ENCODE data around the gene KLHDC8A. TPM values are rescaled to one million over a fixed set of nuclear protein-coding genes. Genes with fewer than 3 reads are reported as not detected.
"Not testable (repeated sequence)": the region's sequence is repeated elsewhere in the genome, so short reads cannot be mapped to it uniquely, and the experiment has no call there.

Gene KLHDC8A, protein sequence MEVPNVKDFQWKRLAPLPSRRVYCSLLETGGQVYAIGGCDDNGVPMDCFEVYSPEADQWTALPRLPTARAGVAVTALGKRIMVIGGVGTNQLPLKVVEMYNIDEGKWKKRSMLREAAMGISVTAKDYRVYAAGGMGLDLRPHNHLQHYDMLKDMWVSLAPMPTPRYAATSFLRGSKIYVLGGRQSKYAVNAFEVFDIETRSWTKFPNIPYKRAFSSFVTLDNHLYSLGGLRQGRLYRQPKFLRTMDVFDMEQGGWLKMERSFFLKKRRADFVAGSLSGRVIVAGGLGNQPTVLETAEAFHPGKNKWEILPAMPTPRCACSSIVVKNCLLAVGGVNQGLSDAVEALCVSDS
- total RNA-seq (2014; rRNA removed; shearing (Covaris generic); ENCODE audit: low replicate concordance), result not detected in 2 replicates

DNA sequence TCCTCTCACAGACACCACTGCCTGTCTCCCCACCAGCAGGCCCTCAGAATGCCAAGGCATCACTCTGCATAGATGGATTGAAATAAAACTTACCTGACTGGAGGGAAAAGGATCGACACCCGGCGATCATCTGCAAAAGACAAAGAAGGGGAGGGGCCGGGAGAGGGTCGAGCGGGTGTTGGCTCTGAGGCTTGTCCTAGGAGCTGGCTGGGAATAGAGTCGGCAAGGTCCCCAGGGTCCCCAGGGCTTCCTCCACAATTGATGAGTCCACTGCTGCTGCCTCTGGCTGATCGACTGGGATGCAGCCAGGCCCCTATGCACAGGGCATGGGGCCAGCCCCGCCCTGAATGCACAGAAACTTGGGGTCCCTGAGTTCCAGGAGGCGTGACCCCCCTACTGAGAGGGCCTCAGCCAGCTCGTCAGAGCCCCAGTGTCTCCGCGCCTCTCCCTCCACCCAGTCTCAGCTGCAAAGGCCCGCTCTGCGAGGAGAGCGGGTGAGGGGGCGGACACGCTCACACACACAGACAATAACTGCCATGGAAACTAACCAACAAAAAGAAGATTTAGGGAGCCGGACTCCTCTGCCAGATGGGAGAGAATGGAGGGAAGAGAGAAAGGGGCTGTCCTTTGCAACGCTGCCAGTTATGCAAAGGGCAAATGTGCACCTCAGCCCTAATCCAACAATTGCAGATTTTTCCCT, at the start of gene KLHDC8A:
TSS of gene KLHDC8A (minus strand) at position 483 of the 700 bp plus-strand sequence. CDS start 13,318 bp downstream, outside the sequence.
- in situ Hi-C loops (cut with HindIII; ENCODE audit: low pct_unique_long_range_greater_than_20kb, low sequenced_read_pairs), result no loop called here
- DNase-seq (ENCODE audit: low read depth), result no peak

DNA sequence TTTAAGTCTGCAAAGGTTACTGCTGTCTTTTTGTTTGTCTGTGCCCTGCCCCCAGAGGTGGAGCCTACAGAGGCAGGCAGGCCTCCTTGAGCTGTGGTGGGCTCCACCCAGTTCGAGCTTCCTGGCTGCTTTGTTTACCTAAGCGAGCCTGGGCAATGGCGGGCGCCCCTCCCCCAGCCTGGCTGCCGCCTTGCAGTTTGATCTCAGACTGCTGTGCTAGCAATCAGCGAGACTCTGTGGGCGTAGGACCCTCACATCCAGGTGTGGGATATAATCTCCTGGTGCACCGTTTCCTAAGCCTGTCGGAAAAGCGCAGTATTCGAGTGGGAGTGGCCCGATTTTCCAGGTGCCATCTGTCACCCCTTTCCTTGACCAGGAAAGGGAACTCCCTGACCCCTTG, 49.5 kb upstream of the KLHDC8A start:
- DNase-seq (ENCODE audit: low read depth); in situ Hi-C loops (cut with HindIII; ENCODE audit: low pct_unique_long_range_greater_than_20kb, low sequenced_read_pairs): not testable (repeated sequence)

DNA sequence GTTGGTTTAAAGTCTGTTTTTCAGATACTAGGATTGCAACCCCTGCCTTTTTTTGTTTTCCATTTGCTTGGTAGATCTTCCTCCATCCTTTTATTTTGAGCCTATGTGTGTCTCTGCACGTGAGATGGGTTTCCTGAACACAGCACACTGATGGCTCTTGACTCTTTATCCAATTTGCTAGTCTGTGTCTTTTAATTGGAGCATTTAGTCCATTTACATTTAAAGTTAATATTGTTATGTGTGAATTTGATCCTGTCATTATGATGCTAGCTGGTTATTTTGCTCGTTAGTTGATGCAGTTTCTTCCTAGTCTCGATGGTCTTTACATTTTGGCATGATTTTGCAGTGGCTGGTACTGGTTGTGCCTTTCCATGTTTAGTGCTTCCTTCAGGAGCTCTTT, 47.8 kb upstream of the KLHDC8A start:
- in situ Hi-C loops (cut with HindIII; ENCODE audit: low pct_unique_long_range_greater_than_20kb, low sequenced_read_pairs); DNase-seq (ENCODE audit: low read depth): not testable (repeated sequence)

DNA sequence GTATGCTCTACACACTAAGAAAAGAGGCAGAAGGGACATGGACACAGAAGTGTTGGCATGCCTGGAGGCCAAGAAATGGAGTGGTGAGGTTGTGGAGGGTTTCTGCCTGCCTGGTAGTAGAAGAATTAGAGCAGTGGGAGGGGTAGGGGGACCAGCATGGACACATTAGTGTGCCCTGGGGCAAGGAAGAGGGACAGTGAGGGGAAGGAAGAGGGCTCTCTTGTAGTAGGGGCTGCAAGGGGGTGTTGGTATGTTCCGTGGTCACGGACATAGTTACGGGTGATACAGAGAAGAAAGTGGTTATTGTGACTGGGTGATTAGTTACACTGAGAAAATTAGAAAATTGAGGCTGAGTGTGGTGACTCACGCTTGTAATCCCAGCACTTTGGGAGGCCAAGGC, 41.9 kb upstream of the KLHDC8A start:
- in situ Hi-C loops (cut with HindIII; ENCODE audit: low pct_unique_long_range_greater_than_20kb, low sequenced_read_pairs), result no loop called here
- DNase-seq (ENCODE audit: low read depth), result no peak

DNA sequence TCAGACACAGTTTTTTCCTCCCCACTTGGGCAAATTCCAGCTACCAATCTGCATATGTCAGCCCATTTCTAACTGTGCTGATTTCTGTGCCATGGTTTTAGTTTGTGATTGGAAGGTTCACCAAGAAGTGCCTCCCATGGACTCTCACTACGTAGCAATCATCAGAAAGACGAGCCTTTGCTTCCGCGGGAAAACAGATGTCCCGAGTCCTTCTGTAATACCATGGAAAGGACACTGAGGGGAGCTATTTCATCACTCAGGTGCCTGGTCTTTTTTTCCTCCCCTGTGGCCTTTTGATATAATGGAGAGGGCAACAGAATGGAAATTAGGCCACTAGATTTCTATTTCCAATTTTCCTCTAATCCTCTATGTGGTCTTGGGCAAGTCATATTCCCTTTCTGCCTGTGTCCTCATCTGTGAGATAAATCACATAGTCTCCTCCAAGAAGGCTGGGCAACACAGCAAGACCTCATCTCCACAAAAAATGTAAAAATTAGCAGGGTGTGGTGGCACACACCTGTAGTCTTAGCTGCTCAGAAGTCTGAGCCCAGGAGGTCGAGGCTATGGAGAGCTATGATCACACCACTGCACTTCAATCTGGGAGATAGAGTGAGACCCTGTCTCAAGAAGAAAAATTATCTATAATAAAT, 40.4 kb upstream of the KLHDC8A start:
- peak; percentile 31 for DNase-seq (ENCODE audit: low read depth)
- in situ Hi-C loops (cut with HindIII; ENCODE audit: low pct_unique_long_range_greater_than_20kb, low sequenced_read_pairs), result no loop called here

DNA sequence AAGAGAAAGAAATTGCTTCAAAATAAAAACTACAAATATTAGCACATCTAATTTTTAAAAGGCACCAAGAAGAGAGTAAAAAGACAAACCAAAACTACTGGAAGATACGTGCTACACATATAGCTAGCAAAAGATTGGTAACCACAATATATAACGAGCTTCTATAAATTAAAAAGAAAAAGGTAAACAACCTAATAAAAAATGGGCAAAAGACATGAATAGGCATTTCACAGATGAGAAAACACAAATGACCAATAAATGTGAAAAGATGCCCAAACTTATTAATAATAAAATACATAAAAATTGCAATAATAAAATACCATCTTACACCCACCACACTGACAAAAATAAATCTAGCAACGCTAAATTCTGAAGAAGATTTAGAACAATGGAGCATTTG, 38.9 kb upstream of the KLHDC8A start:
- in situ Hi-C loops (cut with HindIII; ENCODE audit: low pct_unique_long_range_greater_than_20kb, low sequenced_read_pairs), result no loop called here

DNA sequence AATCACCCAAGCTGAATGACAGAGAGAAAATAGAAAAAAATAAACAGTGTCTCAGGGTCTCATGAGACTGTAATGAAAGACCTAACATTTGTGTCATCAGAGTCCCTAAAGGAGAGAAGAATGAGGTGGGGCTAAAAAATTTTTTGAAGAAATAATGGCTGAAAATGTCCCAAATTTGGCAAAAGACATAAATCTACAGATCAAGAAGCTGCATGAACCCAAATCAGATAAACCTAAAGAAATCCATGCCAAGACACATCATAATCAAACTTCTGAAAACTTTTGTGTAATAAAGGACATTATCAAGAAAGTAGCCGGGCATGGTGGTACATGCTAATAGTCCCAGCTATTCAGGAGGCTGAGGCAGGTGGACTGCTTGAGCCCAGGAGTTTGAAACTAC, 35.9 kb upstream of the KLHDC8A start:
- DNase-seq (ENCODE audit: low read depth), result no peak
- in situ Hi-C loops (cut with HindIII; ENCODE audit: low pct_unique_long_range_greater_than_20kb, low sequenced_read_pairs), result no loop called here

More for the DNA sequence above, 38.9 kb upstream of the KLHDC8A start:
- DNase-seq (ENCODE audit: low read depth), result no peak

DNA sequence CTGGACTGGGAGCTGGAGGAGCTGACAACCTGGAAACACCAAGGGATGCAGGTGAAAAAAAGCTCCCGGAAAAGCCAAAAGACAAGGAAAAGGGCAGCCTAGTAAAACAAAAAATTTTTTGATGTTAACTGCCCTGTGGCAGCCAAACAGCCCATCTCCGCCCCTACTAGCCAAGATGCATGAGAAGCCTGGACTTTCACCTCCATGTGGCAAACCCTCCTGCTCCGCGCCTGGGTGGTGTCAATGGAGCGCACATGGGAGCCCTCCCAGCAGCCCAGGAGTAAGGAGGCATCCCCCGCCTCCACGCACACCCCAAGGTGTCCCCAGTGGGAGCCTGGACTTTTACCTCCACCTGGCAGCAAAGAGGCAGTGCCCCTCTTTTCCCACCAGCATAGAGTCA, 34.7 kb upstream of the KLHDC8A start:
- in situ Hi-C loops (cut with HindIII; ENCODE audit: low pct_unique_long_range_greater_than_20kb, low sequenced_read_pairs), result no loop called here
- DNase-seq (ENCODE audit: low read depth), result no peak

DNA sequence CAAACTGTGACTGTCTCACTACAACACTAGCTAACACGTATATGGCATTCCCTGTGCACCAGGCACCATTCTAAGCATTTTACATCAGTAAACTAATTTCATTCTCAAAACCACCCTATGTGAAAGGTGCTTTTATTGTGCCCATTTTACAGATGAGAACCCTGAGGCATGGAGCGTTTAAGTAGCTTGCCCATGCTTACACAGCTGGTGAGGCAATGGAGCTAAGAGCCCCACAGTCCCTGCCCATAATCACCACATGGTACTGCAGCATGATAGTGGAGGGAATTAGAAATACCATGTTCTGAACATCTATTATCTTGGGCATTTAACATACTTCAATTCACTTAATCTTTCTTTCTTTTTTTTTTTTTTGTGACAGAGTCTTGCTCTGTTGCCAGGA, 31.1 kb upstream of the KLHDC8A start:
- in situ Hi-C loops (cut with HindIII; ENCODE audit: low pct_unique_long_range_greater_than_20kb, low sequenced_read_pairs), result no loop called here
- DNase-seq (ENCODE audit: low read depth), result no peak

DNA sequence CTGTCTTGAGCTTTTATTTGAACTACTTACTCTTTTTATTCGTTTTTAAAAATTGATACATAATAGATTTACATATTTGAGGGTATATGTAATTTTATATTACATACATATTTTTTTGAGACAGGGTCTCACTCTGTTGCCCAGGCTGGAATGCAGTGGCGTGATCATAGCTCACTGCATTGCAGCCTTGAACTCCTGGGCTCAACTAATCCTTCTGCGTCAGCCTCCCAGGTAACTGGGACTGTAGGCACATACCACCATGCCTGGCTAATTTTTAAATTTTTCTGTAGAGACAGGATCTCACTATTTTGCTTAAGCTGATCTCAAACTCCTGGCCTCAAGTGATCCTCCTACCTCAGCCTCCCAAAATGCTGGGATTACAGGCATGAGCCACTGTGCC, 26.3 kb upstream of the KLHDC8A start:
- DNase-seq (ENCODE audit: low read depth); in situ Hi-C loops (cut with HindIII; ENCODE audit: low pct_unique_long_range_greater_than_20kb, low sequenced_read_pairs): not testable (repeated sequence)

DNA sequence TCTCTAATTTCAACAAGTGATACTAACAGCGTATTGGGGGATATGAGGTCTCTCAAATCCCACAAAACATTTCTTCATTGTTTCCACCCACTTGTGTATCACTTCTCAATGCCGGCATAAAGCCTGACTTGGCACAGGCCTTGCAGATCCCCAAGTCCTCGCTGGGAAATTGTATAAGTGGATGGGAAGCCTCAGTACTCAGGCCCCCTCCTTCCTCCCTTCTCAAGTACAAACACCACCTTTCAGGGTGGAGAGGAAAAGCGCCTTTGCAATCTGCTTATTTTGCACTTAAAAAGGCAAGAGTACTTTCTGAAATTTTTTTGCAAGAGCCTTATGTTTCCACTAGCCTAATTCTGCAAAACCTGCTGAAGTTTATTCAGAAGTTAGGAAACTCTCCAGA, 25.8 kb upstream of the KLHDC8A start:
- no peak for DNase-seq (ENCODE audit: low read depth)
- in situ Hi-C loops (cut with HindIII; ENCODE audit: low pct_unique_long_range_greater_than_20kb, low sequenced_read_pairs), result no loop called here

DNA sequence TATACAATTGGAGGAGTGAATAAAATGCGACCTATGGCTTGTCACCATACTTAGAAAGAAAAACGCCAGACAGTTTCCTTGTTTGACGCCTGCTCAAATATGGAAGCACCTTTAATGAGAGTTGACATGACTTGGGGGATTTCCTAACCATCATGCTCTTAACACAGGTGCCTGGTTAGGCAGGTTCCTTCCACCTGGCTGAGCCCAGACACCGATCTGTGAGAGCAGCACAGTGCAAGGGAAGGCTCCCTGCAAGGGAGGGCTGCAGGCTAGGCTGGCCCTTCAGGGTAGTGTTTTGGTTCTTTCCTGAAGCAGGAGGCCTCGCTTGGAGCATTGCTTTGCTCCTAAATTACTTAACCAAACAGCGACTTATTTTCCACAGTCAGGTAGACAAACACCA, 24.6 kb upstream of the KLHDC8A start:
- in situ Hi-C loops (cut with HindIII; ENCODE audit: low pct_unique_long_range_greater_than_20kb, low sequenced_read_pairs), result no loop called here
- no peak for DNase-seq (ENCODE audit: low read depth)

DNA sequence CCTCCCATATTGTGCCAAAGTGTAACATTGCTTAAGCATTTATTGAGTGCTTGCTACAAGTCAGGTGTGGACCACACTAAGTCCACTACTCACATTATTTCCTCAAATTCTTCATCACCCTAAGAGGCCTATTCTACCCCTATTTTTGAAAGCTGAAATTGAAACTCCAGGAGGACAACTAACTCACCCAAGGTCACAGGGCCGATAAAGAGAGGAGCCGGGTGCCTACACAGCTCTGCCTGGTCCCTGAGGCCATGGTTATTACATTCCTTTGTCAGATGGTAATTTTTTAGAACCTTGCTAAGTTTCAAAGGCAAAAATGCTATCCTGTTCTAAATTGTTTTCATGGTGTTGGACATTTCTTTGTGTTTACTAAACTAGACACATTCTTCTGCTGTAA, 24.2 kb upstream of the KLHDC8A start:
- in situ Hi-C loops (cut with HindIII; ENCODE audit: low pct_unique_long_range_greater_than_20kb, low sequenced_read_pairs), result no loop called here

DNA sequence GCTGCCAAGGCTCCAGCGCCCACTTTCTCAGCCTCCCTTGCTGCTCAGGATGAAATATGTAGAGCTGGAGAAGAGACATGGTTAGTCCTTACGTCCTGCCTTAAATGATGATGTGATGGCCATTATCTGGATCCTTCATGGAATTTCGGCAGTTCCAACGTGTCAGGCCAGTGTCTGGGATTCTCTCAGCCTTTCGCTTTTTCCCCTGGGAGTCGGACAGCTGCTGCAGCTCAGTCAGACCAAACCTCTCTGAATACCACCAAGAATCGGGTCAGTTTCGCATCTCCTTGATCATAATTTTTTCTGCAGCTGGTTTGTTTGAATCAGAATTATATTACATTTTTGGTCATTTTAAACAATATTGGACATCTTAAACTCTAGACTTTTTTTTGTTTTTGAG, 22.3 kb upstream of the KLHDC8A start:
- no peak for DNase-seq (ENCODE audit: low read depth)
- in situ Hi-C loops (cut with HindIII; ENCODE audit: low pct_unique_long_range_greater_than_20kb, low sequenced_read_pairs), result no loop called here

More for the DNA sequence above, 24.2 kb upstream of the KLHDC8A start:
- DNase-seq (ENCODE audit: low read depth), result no peak

DNA sequence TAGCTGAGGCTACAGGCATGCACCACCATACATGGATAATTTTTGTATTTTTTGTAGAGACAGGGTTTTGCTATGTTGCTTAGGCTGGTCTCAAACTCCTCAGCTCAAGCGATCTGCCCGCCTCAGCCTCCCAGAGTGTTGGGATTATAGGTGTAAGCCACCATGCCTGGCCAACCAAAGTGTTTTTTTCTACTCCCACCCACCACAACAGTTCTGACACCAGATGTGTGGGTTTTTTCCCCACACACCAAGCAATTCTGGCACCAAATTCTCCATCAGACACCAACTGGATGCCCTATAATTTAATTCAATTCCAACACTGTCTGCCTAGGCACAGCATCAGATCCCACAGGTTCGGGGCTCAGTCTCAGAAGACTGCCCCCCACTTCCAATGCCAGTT, 20.6 kb upstream of the KLHDC8A start:
- in situ Hi-C loops (cut with HindIII; ENCODE audit: low pct_unique_long_range_greater_than_20kb, low sequenced_read_pairs), result no loop called here
- no peak for DNase-seq (ENCODE audit: low read depth)

DNA sequence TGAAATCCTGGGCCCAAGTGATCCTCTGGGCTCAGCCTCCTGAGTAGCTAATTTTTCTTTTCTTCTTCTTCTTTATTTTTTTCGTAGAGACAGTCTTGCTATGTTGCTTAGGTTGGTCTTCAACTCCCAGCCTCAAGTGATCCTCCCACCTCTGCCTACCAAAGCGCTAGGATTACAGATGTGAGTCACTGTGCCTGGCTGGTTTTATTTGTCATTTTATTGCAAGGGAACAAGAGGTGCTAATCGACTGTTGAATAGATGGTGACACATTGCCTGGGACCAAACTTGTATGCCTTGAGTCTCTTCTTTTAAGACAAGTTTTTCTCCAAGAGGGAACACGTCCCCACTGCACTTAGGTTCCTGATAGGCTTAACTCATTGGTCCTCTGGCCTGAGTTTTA, 20.0 kb upstream of the KLHDC8A start:
- in situ Hi-C loops (cut with HindIII; ENCODE audit: low pct_unique_long_range_greater_than_20kb, low sequenced_read_pairs), result no loop called here
- peak; percentile 9 for DNase-seq (ENCODE audit: low read depth)

DNA sequence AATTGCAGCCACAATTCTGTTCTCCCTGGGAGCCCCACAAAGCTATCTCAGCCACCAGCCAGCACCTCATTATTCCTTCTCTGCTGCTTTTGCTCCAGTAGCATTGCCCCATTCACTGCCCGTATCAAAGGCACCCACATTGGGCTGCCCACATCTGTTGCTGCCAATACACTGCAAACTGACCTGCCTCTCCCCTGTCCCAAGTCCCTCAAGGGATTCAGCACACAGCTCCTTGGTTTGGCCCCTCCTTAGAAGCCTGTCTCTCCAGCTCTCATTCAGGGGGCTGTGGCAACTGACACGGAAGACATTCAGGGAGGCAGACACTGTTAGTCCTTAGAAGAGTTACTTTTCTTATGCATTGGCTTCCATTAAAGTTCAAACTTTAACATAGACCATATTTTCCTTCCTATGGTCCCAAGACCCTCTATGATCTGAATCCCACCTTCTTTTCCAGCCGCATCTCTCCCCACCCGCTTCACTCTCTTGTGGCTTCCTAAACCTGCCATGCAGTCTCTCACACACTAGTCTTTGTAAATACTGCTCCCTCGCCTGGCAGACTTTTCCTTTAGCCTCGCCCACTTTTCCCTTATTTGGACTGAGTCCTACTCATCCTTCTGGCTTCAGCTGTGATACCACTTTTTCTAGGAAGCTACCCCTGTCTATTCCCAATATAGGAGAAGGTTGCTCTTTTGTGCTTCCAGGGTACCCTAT, 19.3 kb upstream of the KLHDC8A start:
- DNase-seq (ENCODE audit: low read depth), result peak; percentile 47
- in situ Hi-C loops (cut with HindIII; ENCODE audit: low pct_unique_long_range_greater_than_20kb, low sequenced_read_pairs), result no loop called here

DNA sequence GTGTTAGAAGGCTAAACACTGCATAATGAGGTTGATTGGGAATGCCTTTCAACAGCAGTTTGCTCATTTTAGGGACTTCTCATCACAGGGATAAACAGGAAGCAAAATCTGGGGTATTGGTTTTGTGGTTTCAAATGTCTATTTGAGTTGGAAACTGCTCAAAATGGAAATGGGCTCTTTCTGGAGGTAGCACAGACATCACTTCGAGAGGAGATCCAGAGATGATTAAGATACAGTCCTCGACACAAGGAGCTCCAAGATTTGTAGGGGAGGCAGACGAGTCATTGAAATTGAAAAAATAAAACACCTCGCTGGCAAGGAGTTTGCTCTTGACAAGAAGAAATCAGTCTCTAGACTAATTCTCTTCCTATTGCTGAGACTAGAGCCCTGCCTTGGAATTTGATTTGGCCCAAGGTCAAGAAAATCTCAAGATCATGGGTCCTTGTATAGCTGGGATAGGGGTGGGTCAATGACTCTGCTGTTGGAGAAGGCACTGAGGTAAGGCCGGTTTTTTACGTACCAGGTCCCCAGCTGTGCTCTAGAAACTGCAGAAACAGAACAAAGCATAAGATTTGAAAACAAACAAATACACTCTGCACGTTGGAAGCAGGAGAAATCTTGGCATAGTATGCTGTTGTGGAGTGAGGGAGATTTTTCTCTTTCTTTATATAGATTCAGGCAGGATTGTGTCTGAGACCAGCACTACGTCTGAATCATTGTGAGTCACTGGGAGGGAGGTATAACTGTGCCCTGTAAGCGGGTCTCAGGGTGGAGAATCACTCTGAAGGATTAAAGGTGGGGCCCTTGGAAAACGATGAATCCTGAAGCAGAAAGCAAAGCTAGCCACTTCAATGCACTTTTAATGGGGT, 17.7 kb upstream of the KLHDC8A start:
- DNase-seq (ENCODE audit: low read depth), result peak; percentile 47
- in situ Hi-C loops (cut with HindIII; ENCODE audit: low pct_unique_long_range_greater_than_20kb, low sequenced_read_pairs), result no loop called here

Measured in Caki2 (cell line).